Trophoblast cell (in vitro differentiated cells and primary cell): ENCODE results near the gene ADCY2.

Experiments used
- DNase-seq, 2 donors: peaks; one replicate each; pipeline ENCODE4 v3.0.0-alpha.2; 2016
- H2AFZ ChIP-seq: 2 replicates; pipeline ENCODE4 v1.6.1; 2013; ENCODE audit warnings: low read length, moderate library complexity, mild to moderate bottlenecking; ENCODE audit not compliant: insufficient read depth, poor library complexity
- H2AK5ac ChIP-seq: 2 replicates; pipeline ENCODE4 v1.6.1; 2013; ENCODE audit warnings: mild to moderate bottlenecking, low read length
- H2BK120ac ChIP-seq: 2 replicates; pipeline ENCODE4 v1.6.1; 2013; ENCODE audit warnings: low read length, mild to moderate bottlenecking, moderate library complexity; ENCODE audit not compliant: insufficient read depth, poor library complexity
- H2BK12ac ChIP-seq: 2 replicates; pipeline ENCODE4 v1.6.1; 2013; ENCODE audit warnings: mild to moderate bottlenecking, low read length, moderate library complexity
- H2BK5ac ChIP-seq: 2 replicates; pipeline ENCODE4 v1.6.1; 2013; ENCODE audit warnings: low read length, low read depth, moderate library complexity, mild to moderate bottlenecking; ENCODE audit not compliant: poor library complexity
- H3K14ac ChIP-seq: 2 replicates; pipeline ENCODE4 v1.6.1; 2013; ENCODE audit warnings: mild to moderate bottlenecking, low read length
- H3K18ac ChIP-seq: 2 replicates; pipeline ENCODE4 v1.6.1; 2013; ENCODE audit warnings: mild to moderate bottlenecking, low read length
- H3K23ac ChIP-seq: 2 replicates; pipeline ENCODE4 v1.6.1; 2013; ENCODE audit warnings: low read length
- H3K27ac ChIP-seq: 2 replicates; pipeline ENCODE4 v1.5.1; 2013; ENCODE audit warnings: low read depth, mild to moderate bottlenecking, inconsistent platforms, low read length, moderate library complexity
- H3K27me3 ChIP-seq: 2 replicates; pipeline ENCODE4 v1.6.1; 2013; ENCODE audit warnings: inconsistent platforms, mild to moderate bottlenecking, low read length, moderate library complexity; ENCODE audit not compliant: insufficient read depth
- H3K36me3 ChIP-seq, 2 experiments: 1 replicate in 1 of 2; 2 replicates in 1 of 2; pipeline ENCODE4 v1.6.1; 2013; ENCODE audit warnings: low read length in 2 of 2, mild to moderate bottlenecking in 2 of 2, moderate library complexity in 1 of 2; ENCODE audit not compliant: insufficient read depth in 2 of 2, control insufficient read depth in 1 of 2
- H3K4ac ChIP-seq: 2 replicates; pipeline ENCODE4 v1.6.1; 2013; ENCODE audit warnings: low read depth, mild to moderate bottlenecking, low read length, moderate library complexity
- H3K4me1 ChIP-seq, 2 experiments: 1 replicate in 1 of 2; 2 replicates in 1 of 2; pipeline ENCODE4 v1.6.1; 2013; ENCODE audit warnings: low read length in 2 of 2, mild to moderate bottlenecking in 2 of 2, moderate library complexity in 1 of 2; ENCODE audit not compliant: insufficient read depth in 2 of 2, control insufficient read depth in 1 of 2
- H3K4me2 ChIP-seq: 2 replicates; pipeline ENCODE4 v1.6.1; 2013; ENCODE audit warnings: inconsistent platforms, mild to moderate bottlenecking, low read length, moderate library complexity
- H3K4me3 ChIP-seq: 2 replicates; pipeline ENCODE4 v1.5.1; 2013; ENCODE audit warnings: mild to moderate bottlenecking, low read depth, low read length, inconsistent platforms
- H3K79me1 ChIP-seq: one replicate; pipeline ENCODE4 v1.6.1; 2013; ENCODE audit warnings: low read length
- H3K79me2 ChIP-seq: 2 replicates; pipeline ENCODE4 v1.6.1; 2013; ENCODE audit warnings: low read length, mild to moderate bottlenecking; ENCODE audit not compliant: control insufficient read depth, insufficient read depth, poor library complexity
- H3K9ac ChIP-seq: 2 replicates; pipeline ENCODE4 v1.6.1; 2013; ENCODE audit warnings: mild to moderate bottlenecking, low read length
- H3K9me3 ChIP-seq: 2 replicates; pipeline ENCODE4 v1.6.1; 2013; ENCODE audit warnings: low read depth, mild to moderate bottlenecking, control low read depth, inconsistent platforms, low read length; ENCODE audit not compliant: insufficient read depth
- H4K12ac ChIP-seq: 2 replicates; pipeline ENCODE4 v1.6.1; 2013; ENCODE audit warnings: low read depth, mild to moderate bottlenecking, low read length, moderate library complexity
- H4K8ac ChIP-seq: 2 replicates; pipeline ENCODE4 v1.6.1; 2013; ENCODE audit warnings: low read depth, mild to moderate bottlenecking, low read length, moderate library complexity
- H4K91ac ChIP-seq: one replicate; pipeline ENCODE4 v1.6.1; 2013; ENCODE audit warnings: low read depth, mild to moderate bottlenecking, low read length, moderate library complexity
- WGBS: extraction: QIAGEN DNeasy Blood & Tissue Kit; methylation state at CpG from one replicate; pipeline ENCODE4 v1.1.7; 2013; ENCODE audit warnings: missing lambda C conversion rate; ENCODE audit not compliant: insufficient read length, insufficient coverage; ENCODE audit errors: extremely low coverage; 5-methylcytosine and 5-hydroxymethylcytosine counted together

The ADCY2 gene

GRCh38 chr5:7855611-7856010 is 459.7 kb downstream of the ADCY2 start:
- no peak for DNase-seq
- Histone ChIP-seq H3K4me1 (peaks cover 4 to 11% of the 10 kb centered on the region in 2 experiments), H3K4me2 (no peak overlapping the region), H3K18ac (no peak overlapping the region), H3K79me1 (peaks cover 3% of the 10 kb centered on the region), H3K27me3 (no peaks in the 10 kb centered on the region), H3K14ac (no peak overlapping the region), H4K8ac (no peak overlapping the region), H2BK12ac (no peak overlapping the region), H3K9me3 (peaks cover 5% of the 10 kb centered on the region), H3K79me2 (no peaks in the 10 kb centered on the region), H3K27ac (no peak overlapping the region), H3K4me3 (no peak overlapping the region), H3K36me3 (peaks cover 3 to 4% of the 10 kb centered on the region in 2 experiments), H2AFZ (no peak overlapping the region), H2AK5ac (no peak overlapping the region), H2BK5ac (no peak overlapping the region), H3K23ac (no peak overlapping the region), H3K4ac (no peak overlapping the region), H3K9ac (no peak overlapping the region), H4K91ac (no peak overlapping the region), H2BK120ac (no peak overlapping the region), H4K12ac (no peak overlapping the region)
- no CpG with 5 or more reads among the region's 3 CpGs for WGBS

DNA sequence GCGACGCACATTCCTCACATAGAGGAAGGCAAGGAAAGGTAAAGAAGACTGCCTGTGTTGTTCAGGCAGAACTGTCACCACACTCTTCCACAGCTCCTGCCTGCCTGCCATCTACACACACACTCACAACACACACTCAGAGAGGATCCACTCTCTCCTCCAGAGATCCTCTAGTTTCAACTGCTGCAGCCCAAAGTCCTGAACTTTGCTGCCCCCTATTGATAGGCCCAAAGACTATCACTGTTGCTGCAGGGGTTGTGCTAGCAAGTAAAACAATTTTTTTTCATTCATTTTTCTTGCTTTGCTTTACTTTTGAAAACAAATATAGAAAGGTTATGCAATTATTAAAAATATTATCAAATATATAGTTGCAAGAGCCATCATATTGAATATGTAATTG is 460.9 kb downstream of the ADCY2 start:
- Histone ChIP-seq H2AFZ (no peak overlapping the region), H2BK12ac (no peak overlapping the region), H3K23ac (no peak overlapping the region), H3K14ac (no peak overlapping the region), H4K12ac (no peak overlapping the region), H4K8ac (no peak overlapping the region), H2AK5ac (no peak overlapping the region), H3K27me3 (no peaks in the 10 kb centered on the region), H3K4me1 (peaks cover 0 to 2% of the 10 kb centered on the region in 2 experiments), H4K91ac (no peak overlapping the region), H3K4ac (no peak overlapping the region), H3K9me3 (peaks cover 5% of the 10 kb centered on the region), H3K9ac (no peak overlapping the region), H3K79me2 (no peaks in the 10 kb centered on the region), H3K18ac (no peak overlapping the region), H2BK5ac (no peak overlapping the region), H3K4me3 (no peak overlapping the region), H3K4me2 (no peak overlapping the region), H2BK120ac (no peak overlapping the region), H3K79me1 (no peaks in the 10 kb centered on the region), H3K36me3 (peaks cover 3 to 6% of the 10 kb centered on the region in 2 experiments), H3K27ac (no peak overlapping the region)
- peak; percentile 16 to 72 for DNase-seq
- no CpG with 5 or more reads among the region's 2 CpGs for WGBS

DNA sequence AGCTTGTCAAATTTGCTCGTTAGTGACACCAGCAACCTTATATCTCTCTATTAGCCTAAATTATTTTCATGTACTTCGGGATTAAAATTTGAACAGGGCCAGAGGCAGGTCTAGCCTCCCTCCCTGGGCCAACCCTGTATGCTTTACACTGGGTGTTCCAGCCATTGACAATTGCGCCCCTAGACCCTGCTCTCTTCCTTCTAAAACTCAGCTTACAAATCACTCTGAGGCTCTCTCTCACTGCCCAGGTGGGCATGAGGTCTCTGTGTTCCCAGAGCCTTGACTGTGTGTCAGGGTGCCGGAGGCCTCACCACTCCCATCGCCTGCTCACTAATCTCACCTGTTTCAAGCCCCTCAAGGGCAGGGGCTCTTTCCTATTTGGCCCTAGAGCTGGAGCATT is 461.4 kb downstream of the ADCY2 start:
- Histone ChIP-seq H3K79me2 (no peaks in the 10 kb centered on the region), H3K4me1 (no peaks in the 10 kb centered on the region), H2AK5ac (no peak overlapping the region), H2BK12ac (no peak overlapping the region), H2BK120ac (no peak overlapping the region), H3K4ac (no peak overlapping the region), H4K12ac (no peak overlapping the region), H3K18ac (no peak overlapping the region), H3K79me1 (no peaks in the 10 kb centered on the region), H2AFZ (no peak overlapping the region), H4K8ac (no peak overlapping the region), H3K27ac (no peak overlapping the region), H3K14ac (no peak overlapping the region), H4K91ac (no peak overlapping the region), H3K36me3 (peaks cover 4 to 9% of the 10 kb centered on the region in 2 experiments), H3K4me3 (no peak overlapping the region), H3K27me3 (no peaks in the 10 kb centered on the region), H3K9me3 (peaks cover 5% of the 10 kb centered on the region), H3K23ac (no peak overlapping the region), H3K9ac (no peak overlapping the region), H2BK5ac (no peak overlapping the region), H3K4me2 (no peak overlapping the region)
- no CpG with 5 or more reads among the region's 5 CpGs for WGBS
- no peak for DNase-seq

GRCh38 chr5:7857926-7858632 is 462.1 kb downstream of the ADCY2 start:
- Histone ChIP-seq H3K9me3 (peaks cover 5% of the 10 kb centered on the region), H3K79me2 (no peaks in the 10 kb centered on the region), H3K9ac (no peak overlapping the region), H3K4ac (no peak overlapping the region), H3K36me3 (peaks cover 4 to 9% of the 10 kb centered on the region in 2 experiments), H3K4me3 (no peak overlapping the region), H3K14ac (no peak overlapping the region), H2AK5ac (no peak overlapping the region), H3K4me1 (no peaks in the 10 kb centered on the region), H4K8ac (no peak overlapping the region), H4K12ac (no peak overlapping the region), H2BK5ac (no peak overlapping the region), H3K23ac (no peak overlapping the region), H2BK12ac (no peak overlapping the region), H4K91ac (no peak overlapping the region), H3K27ac (no peak overlapping the region), H2BK120ac (no peak overlapping the region), H3K27me3 (no peaks in the 10 kb centered on the region), H2AFZ (no peak overlapping the region), H3K79me1 (no peaks in the 10 kb centered on the region), H3K18ac (no peak overlapping the region), H3K4me2 (no peak overlapping the region)
- DNase-seq = no peak
- no CpG with 5 or more reads among the region's 9 CpGs for WGBS
